K562 (cell line): ENCODE data around the gene MRRF. TPM values are rescaled to one million over a fixed set of nuclear protein-coding genes. Genes with fewer than 3 reads are reported as not detected.

ENCODE experiments used
- ATF7 ChIP-seq: fragments of 450-650 bp; IDR thresholded peaks from 2 replicates; pipeline ENCODE4 v1.7.1; 2014; ENCODE audit warnings: mild to moderate bottlenecking, moderate library complexity
- BDP1 ChIP-seq: IDR thresholded peaks from 3 replicates; pipeline ENCODE4 v1.6.1; 2011; ENCODE audit not compliant: insufficient read length, insufficient read depth
- GTF2A2 ChIP-seq: IDR thresholded peaks from 2 replicates; pipeline ENCODE4 v1.6.1; 2016; ENCODE audit warnings: mild to moderate bottlenecking, missing genetic modification characterization, missing compliant biosample characterization
- SMC3 ChIP-seq: conservative IDR thresholded peaks from 2 replicates; pipeline ENCODE4 v1.6.1; 2011; ENCODE audit warnings: low read depth, low read length, improper control_type of control experiment; ENCODE audit not compliant: insufficient read depth
- SOX6 ChIP-seq: fragments of 450-650 bp; IDR thresholded peaks from 2 replicates; pipeline ENCODE4 v1.6.1; 2014; ENCODE audit warnings: mild to moderate bottlenecking
- ZNF253 ChIP-seq: fragments of 250-450 bp; sonication (Bioruptor Pico); conservative IDR thresholded peaks from 2 replicates; pipeline ENCODE4 v1.6.1; 2021; ENCODE audit warnings: mild to moderate bottlenecking
- ZSCAN29 ChIP-seq: fragments of 450-650 bp; IDR thresholded peaks from 2 replicates; pipeline ENCODE4 v1.6.1; 2017
- polyA plus RNA-seq, 8 experiments: library from polyadenylated mRNA; depleted of rRNA in 4 of 8; stranded (reverse) in 5 of 8; unstranded in 3 of 8; fragments of >200 nt; fragmentation: Nextera tagmentation in 2 of 8; fragmentation: Illumina TruSeq in 1 of 8; extraction: Ambion mirVana in 2 of 8; extraction: Trizol in 1 of 8; gene quantifications; 2 replicates each; pipeline versions ENCODE4 v1.2.1 to v1.2.3, GENCODE V29; 2011 to 2014; ENCODE audit warnings: inconsistent platforms in 1 of 8, missing spikeins in 1 of 8
- total RNA-seq, 7 experiments: library from RNA; depleted of rRNA in 6 of 7; stranded (reverse); fragments of >200 nt in 6 of 7; fragmentation: Illumina TruSeq in 2 of 7; extraction: Trizol in 2 of 7; gene quantifications; 2 replicates each; pipeline versions ENCODE4 v1.2.1 to v1.2.3, GENCODE V29; 2011 to 2021; ENCODE audit warnings: low replicate concordance in 1 of 7
- TF ChIP-seq, protein P1 (sequence below), 2 experiments: fragments of 450-650 bp; formaldehyde crosslinking in 1 of 2; IDR thresholded peaks; 2 replicates each; pipeline versions ENCODE4 v1.4.0 to v1.6.1; 2014 to 2020; ENCODE audit warnings: mild to moderate bottlenecking in 2 of 2, borderline replicate concordance in 1 of 2, low read depth in 1 of 2
- TF ChIP-seq, protein P2 (sequence below): fragments of 250-450 bp; sonication (Bioruptor Pico); IDR thresholded peaks from 2 replicates; pipeline ENCODE4 v1.6.1; 2021; ENCODE audit warnings: mild to moderate bottlenecking
- TF ChIP-seq, protein P3 (sequence below): fragments of 450-650 bp; conservative IDR thresholded peaks from 2 replicates; pipeline ENCODE4 v1.6.1; 2016; ENCODE audit warnings: missing genetic modification characterization, low read depth, mild to moderate bottlenecking, control low read depth, missing compliant biosample characterization
- TF ChIP-seq, protein P4 (sequence below): sonication (generic); formaldehyde crosslinking; IDR thresholded peaks from 2 replicates; pipeline ENCODE4 v1.8.1; 2022; ENCODE audit warnings: missing genetic modification reagents

Gene MRRF
- total and polyA plus RNA-seq, 9 of the 15 experiments (the other 6 are each of a cell fraction or from before 2014, with no cell fraction given) = 55.0 to 105 (median 81.2) TPM

DNA sequence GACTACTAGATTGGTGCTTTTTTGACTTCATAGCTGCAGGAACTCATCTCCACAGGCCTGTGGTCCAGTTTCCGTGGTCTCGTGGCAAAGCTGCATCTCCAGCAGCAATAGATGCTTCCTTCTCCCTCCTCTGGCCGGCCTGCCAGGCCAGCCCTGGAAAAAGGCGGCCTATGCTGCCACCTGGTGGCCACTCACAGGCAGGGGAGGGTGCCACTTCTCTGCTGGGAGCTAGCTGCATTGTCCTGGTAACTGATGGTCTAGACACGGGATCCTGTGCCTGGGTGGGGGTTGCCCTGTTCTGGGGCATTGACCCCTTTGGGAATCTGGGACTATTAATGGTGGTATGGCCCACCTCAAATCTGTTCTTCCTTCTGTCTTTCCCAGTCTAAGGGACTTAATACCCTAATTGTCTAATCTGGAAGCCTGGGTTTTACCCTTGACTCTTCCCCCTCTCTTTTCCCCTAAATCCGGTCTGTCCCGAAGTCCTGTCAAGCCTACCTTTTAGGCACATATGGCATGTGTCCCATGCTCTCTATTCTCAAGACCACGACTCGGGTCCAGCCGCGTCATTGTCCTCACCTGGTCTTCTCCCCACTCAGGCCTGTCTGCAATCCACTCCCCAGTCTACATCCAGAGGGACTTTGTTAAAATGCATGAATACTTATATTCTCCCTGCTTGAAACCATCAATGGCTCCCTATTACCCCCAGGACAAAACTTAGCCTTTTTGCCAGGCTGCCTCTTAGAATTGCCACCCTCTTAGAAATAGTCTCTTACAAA lies 86.1 kb downstream of the MRRF start (continued):
- TF ChIP-seq, protein P1, sequence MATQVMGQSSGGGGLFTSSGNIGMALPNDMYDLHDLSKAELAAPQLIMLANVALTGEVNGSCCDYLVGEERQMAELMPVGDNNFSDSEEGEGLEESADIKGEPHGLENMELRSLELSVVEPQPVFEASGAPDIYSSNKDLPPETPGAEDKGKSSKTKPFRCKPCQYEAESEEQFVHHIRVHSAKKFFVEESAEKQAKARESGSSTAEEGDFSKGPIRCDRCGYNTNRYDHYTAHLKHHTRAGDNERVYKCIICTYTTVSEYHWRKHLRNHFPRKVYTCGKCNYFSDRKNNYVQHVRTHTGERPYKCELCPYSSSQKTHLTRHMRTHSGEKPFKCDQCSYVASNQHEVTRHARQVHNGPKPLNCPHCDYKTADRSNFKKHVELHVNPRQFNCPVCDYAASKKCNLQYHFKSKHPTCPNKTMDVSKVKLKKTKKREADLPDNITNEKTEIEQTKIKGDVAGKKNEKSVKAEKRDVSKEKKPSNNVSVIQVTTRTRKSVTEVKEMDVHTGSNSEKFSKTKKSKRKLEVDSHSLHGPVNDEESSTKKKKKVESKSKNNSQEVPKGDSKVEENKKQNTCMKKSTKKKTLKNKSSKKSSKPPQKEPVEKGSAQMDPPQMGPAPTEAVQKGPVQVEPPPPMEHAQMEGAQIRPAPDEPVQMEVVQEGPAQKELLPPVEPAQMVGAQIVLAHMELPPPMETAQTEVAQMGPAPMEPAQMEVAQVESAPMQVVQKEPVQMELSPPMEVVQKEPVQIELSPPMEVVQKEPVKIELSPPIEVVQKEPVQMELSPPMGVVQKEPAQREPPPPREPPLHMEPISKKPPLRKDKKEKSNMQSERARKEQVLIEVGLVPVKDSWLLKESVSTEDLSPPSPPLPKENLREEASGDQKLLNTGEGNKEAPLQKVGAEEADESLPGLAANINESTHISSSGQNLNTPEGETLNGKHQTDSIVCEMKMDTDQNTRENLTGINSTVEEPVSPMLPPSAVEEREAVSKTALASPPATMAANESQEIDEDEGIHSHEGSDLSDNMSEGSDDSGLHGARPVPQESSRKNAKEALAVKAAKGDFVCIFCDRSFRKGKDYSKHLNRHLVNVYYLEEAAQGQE (IDR thresholded peaks at IDR 0.05; ENCODE audit: borderline replicate concordance) = peak; percentile 96
- TF ChIP-seq, protein P1 (CRISPR knock-in tag; IDR thresholded peaks at IDR 0.05; ENCODE audit: low read depth) = no peak
- TF ChIP-seq, protein P2, sequence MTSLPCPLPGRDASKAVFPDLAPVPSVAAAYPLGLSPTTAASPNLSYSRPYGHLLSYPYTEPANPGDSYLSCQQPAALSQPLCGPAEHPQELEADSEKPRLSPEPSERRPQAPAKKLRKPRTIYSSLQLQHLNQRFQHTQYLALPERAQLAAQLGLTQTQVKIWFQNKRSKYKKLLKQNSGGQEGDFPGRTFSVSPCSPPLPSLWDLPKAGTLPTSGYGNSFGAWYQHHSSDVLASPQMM (CRISPR knock-in tag) = no peak
- TF ChIP-seq, protein P3, sequence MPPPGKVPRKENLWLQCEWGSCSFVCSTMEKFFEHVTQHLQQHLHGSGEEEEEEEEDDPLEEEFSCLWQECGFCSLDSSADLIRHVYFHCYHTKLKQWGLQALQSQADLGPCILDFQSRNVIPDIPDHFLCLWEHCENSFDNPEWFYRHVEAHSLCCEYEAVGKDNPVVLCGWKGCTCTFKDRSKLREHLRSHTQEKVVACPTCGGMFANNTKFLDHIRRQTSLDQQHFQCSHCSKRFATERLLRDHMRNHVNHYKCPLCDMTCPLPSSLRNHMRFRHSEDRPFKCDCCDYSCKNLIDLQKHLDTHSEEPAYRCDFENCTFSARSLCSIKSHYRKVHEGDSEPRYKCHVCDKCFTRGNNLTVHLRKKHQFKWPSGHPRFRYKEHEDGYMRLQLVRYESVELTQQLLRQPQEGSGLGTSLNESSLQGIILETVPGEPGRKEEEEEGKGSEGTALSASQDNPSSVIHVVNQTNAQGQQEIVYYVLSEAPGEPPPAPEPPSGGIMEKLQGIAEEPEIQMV = no peak
- TF ChIP-seq ATF7 = peak; percentile 27; the same call in 1 of the 2 replicates
- no peak for TF ChIP-seq ZNF253 (CRISPR knock-in tag)
- TF ChIP-seq ZSCAN29 = no peak
- no peak for TF ChIP-seq BDP1
- TF ChIP-seq SMC3 = peak; percentile 100
- TF ChIP-seq, protein P4, sequence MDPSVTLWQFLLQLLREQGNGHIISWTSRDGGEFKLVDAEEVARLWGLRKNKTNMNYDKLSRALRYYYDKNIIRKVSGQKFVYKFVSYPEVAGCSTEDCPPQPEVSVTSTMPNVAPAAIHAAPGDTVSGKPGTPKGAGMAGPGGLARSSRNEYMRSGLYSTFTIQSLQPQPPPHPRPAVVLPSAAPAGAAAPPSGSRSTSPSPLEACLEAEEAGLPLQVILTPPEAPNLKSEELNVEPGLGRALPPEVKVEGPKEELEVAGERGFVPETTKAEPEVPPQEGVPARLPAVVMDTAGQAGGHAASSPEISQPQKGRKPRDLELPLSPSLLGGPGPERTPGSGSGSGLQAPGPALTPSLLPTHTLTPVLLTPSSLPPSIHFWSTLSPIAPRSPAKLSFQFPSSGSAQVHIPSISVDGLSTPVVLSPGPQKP (CRISPR knock-in tag) = no peak
- TF ChIP-seq SOX6 = peak; percentile 25; the same call in 1 of the 2 replicates
- no peak for TF ChIP-seq GTF2A2 (tag)
